Skin epidermis (tissue), 12 donors: ENCODE data around the gene OPRD1.

Experiments used
- H3K27ac ChIP-seq, 21 experiments: fragments of 200-600 bp; sonication (generic) in 11 of 21; one replicate each; pipeline ENCODE4 v1.5.0; 2020; ENCODE audit warnings: mild to moderate bottlenecking in 3 of 21, inconsistent platforms in 2 of 21, moderate library complexity in 2 of 21
- H3K4me3 ChIP-seq, 7 experiments: fragments of 200-600 bp; sonication (generic) in 2 of 7; one replicate each; pipeline ENCODE4 v1.5.0; 2020; ENCODE audit warnings: inconsistent platforms in 2 of 7, mild to moderate bottlenecking in 2 of 7, moderate library complexity in 1 of 7

The OPRD1 gene

DNA sequence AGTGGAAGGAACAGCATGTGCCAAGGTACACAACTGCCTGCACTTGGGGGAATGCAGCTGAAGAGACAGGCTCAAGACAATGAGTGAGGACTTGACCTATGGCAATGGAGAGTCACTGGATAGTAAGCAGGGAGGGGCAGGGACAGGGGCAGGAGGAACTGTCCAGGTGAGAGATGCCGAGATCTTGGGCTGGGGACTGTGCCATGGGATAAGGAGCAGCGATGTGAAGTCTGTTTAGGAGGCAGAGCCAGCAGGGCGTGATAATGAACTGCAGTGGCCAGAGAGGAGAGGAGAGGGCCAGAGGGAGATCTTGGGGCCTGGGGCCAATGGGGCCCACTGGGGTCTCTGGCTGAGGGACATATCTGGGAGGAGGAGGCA, 84.6 kb downstream of the OPRD1 start:
- H3K4me3 ChIP-seq: no peak overlapping the region
- peak overlapping the region in 1 of 21 experiments; percentile 14 for H3K27ac ChIP-seq

GRCh38 chr1:28897789-28898188, 85.8 kb downstream of the OPRD1 start:
- H3K27ac ChIP-seq: no peak overlapping the region
- no peak overlapping the region for H3K4me3 ChIP-seq

- Histone ChIP-seq H3K4me3 (no peak overlapping the region), H3K27ac (no peak overlapping the region)
These were observed 86.5 kb downstream of the OPRD1 start for GRCh38 chr1:28898405-28898881.

DNA sequence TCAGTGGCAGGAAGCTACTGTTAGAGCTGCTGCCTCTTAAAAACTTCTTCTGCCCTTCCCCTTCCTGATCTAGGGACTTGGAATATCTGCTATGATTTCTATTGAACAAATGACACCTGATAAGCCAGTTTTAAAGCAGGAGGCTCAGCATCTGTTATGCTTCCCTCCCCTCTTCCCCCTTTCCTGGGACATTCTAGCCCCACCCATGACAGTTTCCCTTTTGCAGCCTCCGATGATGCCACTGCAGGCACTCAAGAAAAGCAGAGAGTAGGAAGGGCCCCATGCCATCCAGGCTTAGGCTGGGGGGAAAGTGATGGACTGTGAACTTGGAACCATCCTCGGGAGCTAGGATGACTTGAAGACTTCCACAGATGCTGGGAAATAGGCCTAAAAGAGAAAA, 87.3 kb downstream of the OPRD1 start:
- H3K4me3 ChIP-seq: no peak overlapping the region
- no peak overlapping the region for H3K27ac ChIP-seq

- H3K27ac ChIP-seq: no peak overlapping the region
- no peak overlapping the region for H3K4me3 ChIP-seq
These were observed 88.6 kb downstream of the OPRD1 start for GRCh38 chr1:28900562-28900961.

DNA sequence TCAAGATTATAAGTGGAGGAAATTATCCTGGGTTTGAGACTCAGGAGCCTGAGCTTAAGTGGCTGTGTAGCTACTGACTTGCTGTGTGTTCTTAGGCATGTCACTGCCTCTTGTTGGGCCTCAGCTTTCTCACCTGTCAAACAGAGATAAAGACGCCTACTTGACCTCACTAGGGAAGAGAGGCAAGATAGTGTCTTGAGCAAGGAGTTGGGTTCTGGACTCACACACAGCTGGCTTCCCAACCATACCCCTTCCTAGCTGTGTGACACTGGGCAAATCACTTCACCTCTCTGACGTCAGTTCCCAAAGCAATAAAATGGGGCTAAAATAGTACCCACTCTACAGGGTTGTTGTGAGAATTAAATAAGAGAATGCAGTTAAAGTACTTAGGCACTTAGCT, 90.8 kb downstream of the OPRD1 start:
- H3K4me3 ChIP-seq: no peak overlapping the region
- no peak overlapping the region for H3K27ac ChIP-seq

- Histone ChIP-seq H3K27ac (no peak overlapping the region), H3K4me3 (no peak overlapping the region)
These were observed 94.1 kb downstream of the OPRD1 start for GRCh38 chr1:28905921-28906666.

DNA sequence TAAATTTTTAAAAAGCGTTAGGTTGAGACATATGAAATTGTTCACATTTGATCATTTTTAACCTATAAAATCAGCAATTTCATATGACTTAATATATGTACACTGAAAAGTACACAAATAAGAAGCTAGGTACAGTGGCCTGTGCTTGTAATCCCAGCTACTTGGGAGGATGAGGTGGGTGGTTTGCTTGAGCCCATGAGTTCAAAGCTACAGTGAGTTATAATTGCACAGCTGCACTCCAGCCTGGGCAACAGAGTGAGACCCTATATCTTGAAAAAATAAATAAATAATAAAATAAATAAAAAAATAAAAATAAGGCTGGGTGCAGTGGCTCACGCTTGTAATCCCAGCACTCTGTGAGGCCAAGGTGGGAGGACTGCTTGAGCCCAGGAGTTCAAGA, 97.2 kb downstream of the OPRD1 start:
- no peak overlapping the region for H3K4me3 ChIP-seq
- H3K27ac ChIP-seq: no peak overlapping the region

- Histone ChIP-seq H3K4me3 (no peak overlapping the region), H3K27ac (no peak overlapping the region)
These were observed 98.6 kb downstream of the OPRD1 start for GRCh38 chr1:28910379-28911115.

DNA sequence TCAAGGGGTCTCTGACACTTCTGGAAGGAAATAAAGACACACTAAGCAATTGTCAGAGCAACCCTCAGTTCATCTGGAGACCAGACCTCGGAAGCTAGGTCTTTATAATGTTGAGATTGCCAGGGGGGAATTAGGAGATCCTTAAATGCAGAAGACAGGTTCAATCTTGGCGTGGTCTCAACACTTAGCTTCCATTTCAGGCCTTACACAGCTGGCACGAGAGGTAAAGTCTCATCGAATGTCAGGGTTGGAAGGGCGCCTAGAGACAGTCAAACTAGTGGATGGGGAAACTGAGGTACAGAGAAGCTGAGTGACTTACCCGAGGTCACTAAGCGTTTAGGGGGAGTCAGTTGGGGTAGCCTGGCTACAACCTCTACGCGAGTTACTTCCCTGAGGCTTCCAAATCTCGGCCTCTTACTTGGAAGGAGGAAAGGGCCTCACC, 101.8 kb downstream of the OPRD1 start:
- peak overlapping the region; percentile 52 to 94 (median 62) for H3K4me3 ChIP-seq
- peak overlapping the region in 7 of 21 experiments; percentile 9 to 76 (median 52) for H3K27ac ChIP-seq

- Histone ChIP-seq H3K27ac (peak within 1 kb of the TSS in 16 of 21 experiments; percentile 9 to 76 (median 55)), H3K4me3 (peak within 1 kb of the TSS; percentile 52 to 94 (median 62))
These were observed 102.5 kb downstream of the OPRD1 start, which contains the start of gene EPB41 for GRCh38 chr1:28914228-28915030. Gene EPB41, plus strand, starts transcription at chr1:28914569. Its CDS starts 72,869 bp downstream, at chr1:28987438.

DNA sequence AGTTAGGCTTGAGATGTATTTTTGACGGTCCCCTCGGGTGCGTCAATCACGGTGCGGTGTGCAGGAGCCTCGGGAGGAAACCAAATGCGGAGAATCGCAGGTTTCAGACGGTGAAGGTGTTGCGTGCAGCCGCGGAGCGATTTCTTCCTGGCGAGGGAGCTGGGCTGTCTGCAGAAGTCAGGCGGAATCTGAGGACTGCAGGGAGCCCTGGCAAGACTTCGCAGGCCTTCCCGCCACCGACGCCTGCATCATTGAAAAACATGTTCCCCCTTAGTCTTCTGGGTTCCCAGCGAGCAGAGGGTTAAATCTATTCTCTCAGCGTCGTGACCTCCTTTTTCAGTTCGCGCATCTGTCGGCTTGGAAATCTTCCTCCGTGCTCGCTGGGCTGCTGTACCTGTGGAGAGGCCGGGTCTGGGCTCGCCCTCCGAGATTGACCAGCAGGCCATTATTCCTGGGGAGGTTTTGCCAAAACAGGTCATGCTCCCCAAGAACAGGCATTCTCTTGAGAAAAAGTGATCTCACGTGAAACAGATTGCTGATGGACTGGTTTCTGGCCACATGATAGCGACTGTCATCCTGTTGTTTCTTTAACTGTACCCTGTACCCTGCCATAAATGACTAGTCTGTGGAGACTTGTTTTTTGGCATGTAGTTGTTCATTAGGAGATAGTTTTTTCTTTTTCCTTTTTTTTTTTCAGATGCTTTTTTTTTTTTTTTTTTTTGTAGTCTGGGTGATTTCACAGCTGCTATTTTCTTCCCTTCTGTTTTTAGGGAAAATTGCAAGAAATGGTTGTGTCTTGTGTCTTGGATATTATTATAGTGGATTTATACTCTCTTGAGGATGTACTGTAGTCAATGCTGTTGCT, 103.3 kb downstream of the OPRD1 start:
- Histone ChIP-seq H3K27ac (peak overlapping the region in 12 of 21 experiments; percentile 14 to 76 (median 58)), H3K4me3 (peak overlapping the region; percentile 52 to 94 (median 62))

- Histone ChIP-seq H3K27ac (no peak overlapping the region), H3K4me3 (no peak overlapping the region)
These were observed 105.8 kb downstream of the OPRD1 start for GRCh38 chr1:28917757-28918118.
